Aorta (tissue), 5 donors: ENCODE measurements around the gene B3GNT9. TPM values are rescaled to one million over a fixed set of nuclear protein-coding genes. Genes with fewer than 3 reads are reported as not detected.

Source experiments
- ATAC-seq: fragments of 200-7000 bp; cut with Tn5 transposase; one replicate; pipeline ENCODE4 v1.9.1; 2022; ENCODE audit warnings: moderate library complexity; ENCODE audit not compliant: low FRiP score
- DNase-seq, 2 donors: peaks; one replicate each; pipeline ENCODE4 v3.0.0-alpha.2; 2020
- H3K27ac ChIP-seq, 2 donors: one replicate each; pipeline ENCODE4 v1.5.1; 2013; ENCODE audit warnings: low read length in 2 of 2, mild to moderate bottlenecking in 2 of 2, moderate library complexity in 2 of 2, control low read depth in 1 of 2, inconsistent platforms in 1 of 2, low read depth in 1 of 2
- H3K27me3 ChIP-seq, 2 donors: one replicate each; pipeline ENCODE4 v1.6.1; 2013; ENCODE audit warnings: control low read depth in 1 of 2, low read length in 1 of 2, mild to moderate bottlenecking in 1 of 2, moderate library complexity in 1 of 2; ENCODE audit not compliant: insufficient read depth in 2 of 2, control insufficient read depth in 1 of 2
- H3K36me3 ChIP-seq, 2 donors: one replicate each; pipeline ENCODE4 v1.6.1; 2013; ENCODE audit warnings: control low read depth in 1 of 2, low read length in 1 of 2, mild to moderate bottlenecking in 1 of 2; ENCODE audit not compliant: insufficient read depth in 2 of 2, control insufficient read depth in 1 of 2
- H3K4me1 ChIP-seq, 2 donors: one replicate each; pipeline ENCODE4 v1.6.1; 2013; ENCODE audit warnings: low read length in 2 of 2, control low read depth in 1 of 2, mild to moderate bottlenecking in 1 of 2, moderate library complexity in 1 of 2; ENCODE audit not compliant: insufficient read depth in 2 of 2, control insufficient read depth in 1 of 2
- H3K4me3 ChIP-seq, 2 donors: one replicate each; pipeline ENCODE4 v1.5.1; 2013; ENCODE audit warnings: low read length in 2 of 2, control low read depth in 1 of 2, mild to moderate bottlenecking in 1 of 2
- H3K9me3 ChIP-seq: one replicate; pipeline ENCODE4 v1.6.1; 2013; ENCODE audit warnings: mild to moderate bottlenecking, low read length; ENCODE audit not compliant: control insufficient read depth
- WGBS, 2 donors: extraction: QIAGEN DNeasy Blood & Tissue Kit; methylation state at CpG; one replicate each; pipeline ENCODE4 v1.1.7; 2013; 5-methylcytosine and 5-hydroxymethylcytosine counted together
- intact Hi-C, 2 donors: fragments of 100-400 bp; cut with DNase I; formaldehyde crosslinking; loops; one replicate each; pipeline versions ENCODE4 v1.14.2 to v1.15.0; 2022
- polyA plus RNA-seq, 2 donors: library from polyadenylated mRNA; stranded (reverse); fragments of 200-250 nt; gene quantifications; one replicate each; pipeline ENCODE4 v1.2.3, GENCODE V29; 2013
- total RNA-seq, 2 donors: library from RNA; stranded (reverse); fragmentation: NEBNext Ultra II Directional; extraction: Animal tissue kit (Norgen Biotek cat#: 25700); gene quantifications; one replicate each; pipeline ENCODE4 v1.2.1, GENCODE V29; 2021
- donor health status: healthy with polysubstance abuse.
- donor health status: Bipolar disorder and iron deficiency.
- donor health status: DM: no; HTN: no; CAD: no.
- donor health status: DM: no; HTN: no; CAD: no.
- donor health status: DM: yes; HTN: yes; CAD: no.

The B3GNT9 gene
- total and polyA plus RNA-seq, 4 donors: 3.9 to 22.4 (median 17.2) TPM

DNA sequence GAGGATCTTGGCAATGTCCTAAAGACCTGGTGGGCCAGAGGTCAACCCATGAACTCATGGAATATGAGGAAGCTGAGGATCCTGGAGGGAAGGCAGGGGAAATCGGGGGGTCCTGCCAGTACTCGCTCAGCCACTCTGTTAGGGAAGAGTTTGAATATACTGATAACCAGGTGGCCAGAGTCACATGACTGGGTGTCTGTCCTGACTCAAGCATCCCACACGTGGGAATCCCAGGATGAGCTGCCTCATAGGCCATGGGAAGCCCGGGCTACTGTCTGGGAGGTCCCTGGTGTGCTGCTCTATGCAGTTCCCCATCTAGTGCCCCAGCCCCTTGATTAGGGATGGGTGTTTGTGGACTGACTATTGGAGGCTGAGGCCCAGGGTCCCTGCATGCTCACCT, 37.5 kb upstream of the B3GNT9 start:
- 89 to 91% methylated on average over 4 of the region's 4 CpGs for WGBS, 2 donors
- DNase-seq: no peak
- no peaks in the 10 kb centered on the region for H3K27me3 ChIP-seq
- intact Hi-C loops: loop anchor here (10.0 kb wide), 2 partner anchors 214 to 294 kb away; no protein-coding TSS in a partner anchor
- H3K4me3 ChIP-seq: no peak overlapping the region
- H3K9me3 ChIP-seq: no peaks in the 10 kb centered on the region
- H3K27ac ChIP-seq: no peak overlapping the region
- no peak for ATAC-seq
- no peaks in the 10 kb centered on the region for H3K36me3 ChIP-seq
- no peaks in the 10 kb centered on the region for H3K4me1 ChIP-seq

DNA sequence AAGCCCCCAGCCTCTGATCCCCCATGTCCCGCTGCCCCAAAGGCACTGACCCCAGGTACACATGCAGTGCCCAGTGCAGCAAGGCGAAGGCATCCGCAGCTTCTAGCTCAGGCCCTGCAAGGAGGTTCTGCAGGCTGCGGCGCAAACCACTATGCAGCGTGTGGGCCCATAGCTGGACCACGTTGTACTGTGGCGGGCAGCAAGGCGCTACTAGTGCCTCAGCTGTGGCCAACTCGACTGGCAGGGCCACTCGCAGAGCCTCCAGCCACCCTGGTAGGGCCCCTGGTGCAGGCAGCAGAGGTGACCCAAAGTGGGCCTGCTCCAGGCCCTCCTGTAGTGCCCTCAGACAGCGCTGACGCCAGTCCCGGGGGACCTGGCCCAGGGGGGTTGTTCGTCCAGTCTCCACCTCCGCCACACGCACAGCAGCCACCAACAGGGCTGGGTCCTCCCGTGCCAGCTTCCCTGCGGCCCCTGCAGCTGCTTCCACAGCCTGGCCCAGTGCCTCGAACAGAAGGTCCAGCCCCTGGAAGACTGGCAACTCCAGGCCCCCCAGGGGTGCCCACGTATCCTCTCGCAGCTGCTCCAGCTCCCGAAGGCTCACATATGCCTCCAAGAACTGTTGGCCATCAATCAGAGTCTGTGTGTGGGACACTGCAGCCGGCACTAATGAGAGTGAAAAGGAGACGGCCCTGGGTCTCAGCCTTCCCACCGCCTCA, 36.5 kb upstream of the B3GNT9 start:
- ATAC-seq (no peak), DNase-seq (no peak)
- Histone ChIP-seq H3K36me3 (no peaks in the 10 kb centered on the region), H3K4me1 (no peaks in the 10 kb centered on the region), H3K27ac (no peak overlapping the region), H3K4me3 (no peak overlapping the region), H3K27me3 (no peaks in the 10 kb centered on the region), H3K9me3 (no peaks in the 10 kb centered on the region)
- intact Hi-C loops: loop anchor here (10.0 kb wide), 2 partner anchors 213 to 293 kb away; no protein-coding TSS in a partner anchor
- WGBS, 2 donors: 84 to 86% methylated on average over 26 of the region's 26 CpGs

DNA sequence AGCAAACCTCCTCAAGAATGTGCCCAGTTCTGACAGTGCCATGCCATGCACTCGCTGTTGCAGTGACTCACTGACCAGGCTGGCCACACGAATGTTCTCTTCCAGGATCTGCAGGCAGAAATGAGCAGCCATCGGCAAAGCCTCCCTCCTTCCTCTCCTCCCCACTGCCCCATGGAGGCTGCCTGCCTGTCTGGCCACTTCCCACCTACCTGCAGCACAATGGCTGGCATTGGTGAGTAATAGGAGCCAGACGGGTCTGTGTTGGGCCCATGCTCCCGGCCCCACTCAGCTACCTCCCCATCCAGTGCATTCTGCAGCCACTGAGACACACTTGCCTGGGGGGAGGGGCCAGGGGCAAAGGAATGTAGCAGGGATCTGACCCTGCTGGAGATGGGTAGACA, 35.8 kb upstream of the B3GNT9 start:
- H3K27me3 ChIP-seq: no peaks in the 10 kb centered on the region
- no peaks in the 10 kb centered on the region for H3K9me3 ChIP-seq
- WGBS, 2 donors: 44 to 48% methylated on average over 5 of the region's 5 CpGs
- H3K27ac ChIP-seq: no peak overlapping the region
- intact Hi-C loops: loop anchor here (10.0 kb wide), 2 partner anchors 212 to 292 kb away; no protein-coding TSS in a partner anchor
- no peak for DNase-seq
- H3K4me3 ChIP-seq: no peak overlapping the region
- ATAC-seq: no peak
- no peaks in the 10 kb centered on the region for H3K36me3 ChIP-seq
- no peaks in the 10 kb centered on the region for H3K4me1 ChIP-seq

DNA sequence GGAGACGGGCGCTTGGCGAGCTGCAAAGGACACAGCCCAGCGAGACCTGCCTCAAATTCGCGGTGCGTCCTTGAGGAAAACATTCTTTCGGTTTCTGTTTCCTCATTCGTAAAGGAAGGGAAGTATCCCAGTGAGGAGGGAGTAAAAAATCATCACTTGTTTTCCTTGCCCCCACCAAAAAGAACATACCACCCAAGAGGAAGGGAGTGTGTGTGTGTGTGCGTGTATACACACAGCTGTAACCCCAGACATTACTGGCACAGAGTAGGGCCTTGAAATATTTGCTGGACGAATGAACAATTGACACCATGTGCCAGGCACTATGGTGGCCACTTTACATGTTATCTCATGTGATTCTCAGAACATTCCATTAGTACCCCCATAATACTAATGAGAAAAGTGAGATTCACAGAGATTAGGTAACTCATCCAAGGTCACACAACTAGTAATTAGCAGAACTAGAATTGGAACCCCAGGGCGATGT, 34.9 kb upstream of the B3GNT9 start:
- H3K36me3 ChIP-seq: no peaks in the 10 kb centered on the region
- no peak overlapping the region for H3K4me3 ChIP-seq
- intact Hi-C loops: loop anchor here (1.0 to 10.0 kb wide), 4 partner anchors 27 to 291 kb away; partner anchors contain the start of genes FBXL8 (in 1 of the 2) and TRADD (in 1 of the 2)
- no peaks in the 10 kb centered on the region for H3K9me3 ChIP-seq
- no peaks in the 10 kb centered on the region for H3K27me3 ChIP-seq
- H3K27ac ChIP-seq: no peak overlapping the region
- DNase-seq: no peak
- no peaks in the 10 kb centered on the region for H3K4me1 ChIP-seq
- 8 to 11% methylated on average over 12 of the region's 12 CpGs for WGBS, 2 donors
- ATAC-seq: no peak

DNA sequence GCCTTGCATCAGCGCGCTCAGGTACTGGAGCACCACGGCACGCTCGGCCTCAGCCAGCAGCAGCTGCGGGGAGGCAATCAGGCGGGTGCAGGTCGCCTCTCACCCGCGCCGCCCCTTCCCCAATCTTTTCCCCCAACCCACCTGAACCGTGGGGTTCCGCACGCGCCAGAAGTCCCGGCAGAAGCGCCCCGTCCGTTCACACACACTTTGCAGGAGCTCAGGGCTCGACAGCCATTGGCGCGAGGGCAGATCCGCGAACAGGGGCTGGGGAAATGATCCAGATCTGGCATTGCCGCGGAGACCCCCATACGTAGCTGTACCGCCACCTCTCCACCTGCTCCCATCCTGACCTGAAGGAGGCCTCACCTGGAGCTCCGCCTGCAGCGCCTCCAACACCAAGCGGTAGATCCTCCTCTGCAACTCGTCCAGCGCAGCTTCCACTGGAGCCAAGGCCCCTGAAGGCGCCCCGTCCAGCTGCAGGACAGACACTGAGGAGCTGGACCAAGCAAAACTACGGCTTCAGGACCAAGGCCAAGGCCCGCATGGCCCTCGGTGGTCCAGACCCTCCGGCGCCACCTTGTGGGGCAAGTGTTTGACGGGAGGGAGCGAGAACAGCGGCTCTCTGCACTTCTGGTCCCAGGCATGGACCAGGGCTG, 34.3 kb upstream of the B3GNT9 start:
- Histone ChIP-seq H3K4me1 (no peaks in the 10 kb centered on the region), H3K27ac (no peak overlapping the region)
- intact Hi-C loops: loop anchor here (1.0 to 10.0 kb wide), 4 partner anchors 26 to 290 kb away; partner anchors contain the start of genes FBXL8 (in 1 of the 2) and TRADD (in 1 of the 2)

DNA sequence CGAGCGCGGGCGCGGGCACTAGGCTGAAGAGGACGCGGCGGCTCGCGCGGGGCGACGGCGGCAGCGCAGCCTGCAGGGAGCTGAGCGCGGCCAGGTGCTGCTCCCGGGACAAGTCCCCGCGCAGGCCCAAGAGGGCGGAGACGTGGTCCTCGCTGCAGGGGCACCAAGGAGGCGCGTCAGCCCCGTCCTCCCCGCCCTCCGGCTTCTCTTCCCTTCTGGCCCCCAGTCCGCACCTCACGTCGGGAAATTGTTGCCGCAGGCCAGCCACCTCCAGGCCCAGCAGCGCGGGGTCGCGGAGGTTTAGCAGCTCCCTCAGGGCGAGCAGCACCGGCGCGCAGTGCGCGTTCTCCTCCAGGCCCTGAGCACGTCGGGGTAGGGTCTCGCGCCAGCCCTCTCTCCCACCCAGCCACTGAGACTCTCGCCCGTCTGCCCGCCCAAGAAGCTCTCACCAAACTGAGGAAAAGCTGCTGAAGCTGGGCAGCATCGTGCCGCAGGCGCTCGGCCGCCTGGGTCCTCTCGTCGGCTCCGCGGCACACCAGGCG, 33.7 kb upstream of the B3GNT9 start:
- ATAC-seq (no peak), DNase-seq (peak in 1 of 2 donors; percentile 79)
- Histone ChIP-seq H3K27me3 (no peaks in the 10 kb centered on the region), H3K27ac (peak overlapping the region in 1 of 2 donors; percentile 42), H3K4me1 (no peaks in the 10 kb centered on the region), H3K4me3 (peak overlapping the region; percentile 24 to 54), H3K36me3 (no peaks in the 10 kb centered on the region), H3K9me3 (no peaks in the 10 kb centered on the region)
- intact Hi-C loops: loop anchor here (2.0 to 10.0 kb wide), 3 partner anchors 26 to 290 kb away; partner anchors contain the start of genes FBXL8 (in 1 of the 2) and TRADD (in 1 of the 2)
- WGBS, 2 donors: 4 to 7% methylated on average over 42 to 59 of the region's 59 CpGs

More for the DNA sequence above, 34.3 kb upstream of the B3GNT9 start:
- Histone ChIP-seq H3K4me3 (no peak overlapping the region), H3K36me3 (no peaks in the 10 kb centered on the region), H3K27me3 (no peaks in the 10 kb centered on the region), H3K9me3 (no peaks in the 10 kb centered on the region)
- WGBS, 2 donors: 5 to 7% methylated on average over 41 to 43 of the region's 43 CpGs
- DNase-seq (peak; percentile 96 to 99), ATAC-seq (peak; percentile 80)

DNA sequence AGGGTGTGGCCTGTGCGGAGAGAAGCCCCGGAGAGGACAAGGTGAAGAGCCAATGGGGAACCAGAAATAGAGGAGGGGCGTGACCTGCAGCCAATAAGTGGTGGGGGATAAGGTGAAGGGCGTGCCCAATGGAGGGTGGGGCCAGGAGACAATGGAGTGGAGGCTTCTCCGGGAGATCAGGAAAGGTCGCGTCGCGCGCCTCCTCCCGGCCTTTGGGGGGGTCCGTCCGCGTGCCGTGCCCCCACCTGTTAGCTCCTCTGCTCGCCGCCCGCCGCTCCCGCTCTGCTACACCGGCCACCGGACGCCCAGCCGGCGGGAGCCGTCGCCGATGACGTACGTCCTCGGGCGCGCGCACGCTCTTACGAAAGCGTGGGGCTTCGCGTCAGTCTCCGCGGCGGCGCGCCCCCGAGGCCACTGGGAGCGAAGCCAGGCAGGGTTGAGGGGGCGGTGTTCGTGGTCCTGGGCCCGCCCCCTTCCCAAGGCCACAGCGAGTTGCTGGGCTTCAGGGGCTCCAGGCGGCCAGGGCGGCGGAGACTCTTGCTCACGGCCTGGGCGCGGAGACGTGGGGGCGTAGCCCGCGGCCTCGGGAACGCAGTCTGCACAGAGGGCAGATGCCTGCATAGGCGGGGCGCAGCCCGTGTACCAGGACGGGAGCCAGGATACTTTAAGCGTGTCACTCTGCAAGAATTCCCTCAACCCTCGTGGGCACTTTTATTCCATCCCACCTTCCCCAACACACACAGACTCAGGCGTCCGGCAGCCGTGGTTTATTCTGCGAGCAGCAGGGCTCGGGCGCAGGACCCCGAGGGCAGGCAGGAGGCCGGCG, 33.0 kb upstream of the B3GNT9 start, which contains the start of gene MATCAP1:
MATCAP1 (minus strand) TSS at position 337 of the 826 bp plus-strand sequence. CDS start 3,353 bp downstream, outside the sequence.
- 0% methylated on average over 67 to 77 of the region's 77 CpGs for WGBS, 2 donors
- H3K27ac ChIP-seq: peak within 1 kb of the TSS in 1 of 2 donors; percentile 81

DNA sequence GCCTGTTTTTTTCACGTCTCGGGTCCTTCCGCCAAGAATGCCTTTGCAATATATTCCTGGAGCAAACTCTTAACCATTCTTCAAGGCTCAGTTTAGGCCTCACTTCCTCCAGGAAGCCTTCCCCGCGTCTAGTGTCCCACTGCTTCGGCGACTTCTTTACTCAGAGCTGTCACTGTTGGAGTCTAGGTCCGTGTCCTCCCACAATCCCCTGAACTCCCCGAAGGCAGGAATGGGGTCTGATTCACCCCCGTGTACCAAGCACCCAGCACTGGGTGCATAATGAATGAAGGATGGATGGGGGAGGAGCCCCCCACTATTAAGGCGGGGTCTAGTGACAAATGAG, 32.5 kb upstream of the B3GNT9 start:
- H3K27ac ChIP-seq: no peak overlapping the region
- DNase-seq: peak in 1 of 2 donors; percentile 47
- no peaks in the 10 kb centered on the region for H3K9me3 ChIP-seq
- ATAC-seq: no peak
- WGBS, 2 donors: 7 to 8% methylated on average over 11 of the region's 11 CpGs
- no peaks in the 10 kb centered on the region for H3K27me3 ChIP-seq
- no peak overlapping the region for H3K4me3 ChIP-seq
- H3K36me3 ChIP-seq: no peaks in the 10 kb centered on the region
- no peaks in the 10 kb centered on the region for H3K4me1 ChIP-seq
- intact Hi-C loops: loop anchor here (10.0 kb wide), 2 partner anchors 208 to 288 kb away; no protein-coding TSS in a partner anchor

More for the DNA sequence above, 33.0 kb upstream of the B3GNT9 start, which contains the start of gene MATCAP1:
- Histone ChIP-seq H3K27me3 (no peaks in the 10 kb centered on the region), H3K9me3 (no peaks in the 10 kb centered on the region), H3K4me1 (no peaks in the 10 kb centered on the region), H3K4me3 (peak within 1 kb of the TSS; percentile 24 to 54), H3K36me3 (no peaks in the 10 kb centered on the region)
- intact Hi-C loops: loop anchor here (2.0 to 10.0 kb wide), 3 partner anchors 25 to 289 kb away; partner anchors contain the start of genes FBXL8 (in 1 of the 2) and TRADD (in 1 of the 2)
- ATAC-seq (peak; percentile 94), DNase-seq (peak; percentile 97)
